H1 (cell line): ENCODE results near the gene OGDHL. TPM values are rescaled to one million over a fixed set of nuclear protein-coding genes. Genes with fewer than 3 reads are reported as not detected.

Source experiments
- CTCF ChIA-PET: fragments of 300-600 bp; sonication (Branson Sonifier 250); formaldehyde crosslinking; loops from one replicate; lab custom pipeline; 2021; ENCODE audit not compliant: partially characterized antibody; lab: Charles Lee
- POLR2A ChIA-PET: fragments of 300-600 bp; sonication (Branson Sonifier 250); formaldehyde crosslinking; loops from one replicate; lab custom pipeline; 2021; ENCODE audit warnings: inconsistent platforms; ENCODE audit not compliant: partially characterized antibody; lab: Charles Lee
- DNase-seq, 2 experiments: peaks; one replicate each; pipeline versions ENCODE4 v3.0.0 to v3.0.0-alpha.2; 2010 to 2022; ENCODE audit warnings: low spot score in 2 of 2, low read depth in 1 of 2, mixed read lengths in 1 of 2
- FAIRE-seq: peaks from 2 replicates; lab custom pipeline; 2011; peaks lifted over from hg19 to GRCh38; lab: Jason Lieb, UNC
- H2AFZ ChIP-seq: 2 replicates; pipeline ENCODE4 v1.8.1; 2012; ENCODE audit warnings: low read length, inconsistent platforms
- H2AK5ac ChIP-seq: 2 replicates; pipeline ENCODE4 v1.6.1; 2013; ENCODE audit warnings: low read depth, low read length
- H2BK120ac ChIP-seq: replicated peaks from 2 replicates; pipeline ENCODE3; 2013; ENCODE audit warnings: low read depth, low read length, inconsistent platforms
- H2BK12ac ChIP-seq: 2 replicates; pipeline ENCODE4 v1.6.1; 2013; ENCODE audit warnings: low read depth, low read length
- H2BK15ac ChIP-seq: 2 replicates; pipeline ENCODE4 v1.6.1; 2013; ENCODE audit warnings: low read length
- H2BK20ac ChIP-seq: 2 replicates; pipeline ENCODE4 v1.6.1; 2013; ENCODE audit warnings: low read length
- H2BK5ac ChIP-seq: 2 replicates; pipeline ENCODE4 v1.6.1; 2013; ENCODE audit warnings: low read depth, low read length
- H3K14ac ChIP-seq: 2 replicates; pipeline ENCODE4 v1.6.1; 2013; ENCODE audit warnings: inconsistent platforms; ENCODE audit not compliant: insufficient read length
- H3K18ac ChIP-seq: 2 replicates; pipeline ENCODE4 v1.6.1; 2013; ENCODE audit warnings: low read length; ENCODE audit errors: extremely low read depth
- H3K23ac ChIP-seq: 2 replicates; pipeline ENCODE4 v1.6.1; 2013; ENCODE audit warnings: inconsistent platforms; ENCODE audit not compliant: insufficient read length
- H3K23me2 ChIP-seq: 2 replicates; pipeline ENCODE4 v1.6.1; 2013; ENCODE audit warnings: low read depth, low read length
- H3K27ac ChIP-seq: 2 replicates; pipeline ENCODE4 v1.6.1; 2011; ENCODE audit warnings: low read depth, low read length, inconsistent platforms
- H3K27me3 ChIP-seq, 4 experiments: replicated peaks in 1 of 4; 1 replicate in 1 of 4; 2 replicates in 3 of 4; pipeline versions ENCODE4 v1.6.1 to v1.8.1; 2011 to 2013; ENCODE audit warnings: low read length in 3 of 4, mild to moderate bottlenecking in 3 of 4, inconsistent platforms in 2 of 4, mixed read lengths in 2 of 4, moderate library complexity in 1 of 4; ENCODE audit not compliant: control insufficient read depth in 3 of 4, insufficient read depth in 3 of 4; ENCODE audit errors: extremely low read depth in 1 of 4
- H3K36me3 ChIP-seq, 4 experiments: 2 replicates each; pipeline versions ENCODE4 v1.6.1 to v1.8.1; 2011 to 2013; ENCODE audit warnings: mild to moderate bottlenecking in 4 of 4, low read length in 3 of 4, moderate library complexity in 2 of 4, control low read depth in 1 of 4, inconsistent platforms in 1 of 4; ENCODE audit not compliant: insufficient read depth in 4 of 4, control insufficient read depth in 2 of 4
- H3K4ac ChIP-seq: replicated peaks from 2 replicates; pipeline ENCODE3; 2013; ENCODE audit warnings: low read length, low read depth, mixed read lengths, inconsistent platforms; ENCODE audit not compliant: insufficient read length
- H3K4me1 ChIP-seq, 4 experiments: replicated peaks in 1 of 4; 1 replicate in 1 of 4; 2 replicates in 3 of 4; pipeline versions ENCODE4 v1.6.1 to v1.8.1; 2011 to 2013; ENCODE audit warnings: low read length in 3 of 4, inconsistent platforms in 2 of 4, mixed read lengths in 1 of 4; ENCODE audit not compliant: insufficient read depth in 4 of 4, control insufficient read depth in 3 of 4
- H3K4me2 ChIP-seq, 2 experiments: 2 replicates each; pipeline versions ENCODE4 v1.6.1 to v1.8.1; 2011 to 2013; ENCODE audit warnings: low read depth in 2 of 2, low read length in 2 of 2, control low read depth in 1 of 2, inconsistent platforms in 1 of 2, mild to moderate bottlenecking in 1 of 2; ENCODE audit not compliant: insufficient read depth in 1 of 2
- H3K4me3 ChIP-seq, 4 experiments: fragments of 200-600, 300-600 bp in 1 of 4; sonication (generic), shearing (Covaris generic), sonication (Bioruptor Twin) in 1 of 4; 2 replicates each; pipeline versions ENCODE4 v1.5.1 to v1.8.1; 2011 to 2016; ENCODE audit warnings: low read length in 4 of 4, low read depth in 3 of 4, control low read depth in 2 of 4, inconsistent platforms in 2 of 4, mild to moderate bottlenecking in 2 of 4, mixed read lengths in 1 of 4, moderate library complexity in 1 of 4; ENCODE audit not compliant: insufficient read depth in 2 of 4; ENCODE audit errors: extremely low read depth in 1 of 4
- H3K56ac ChIP-seq: replicated peaks from 2 replicates; pipeline ENCODE3; 2013; ENCODE audit warnings: low read depth, mild to moderate bottlenecking, mixed read lengths, low read length, inconsistent platforms; ENCODE audit not compliant: insufficient read length
- H3K79me1 ChIP-seq: 2 replicates; pipeline ENCODE4 v1.6.1; 2013; ENCODE audit warnings: low read depth, low read length, control low read depth
- H3K79me2 ChIP-seq, 2 experiments: 2 replicates each; pipeline versions ENCODE4 v1.6.1 to v1.8.1; 2012 to 2013; ENCODE audit warnings: low read length in 2 of 2, mild to moderate bottlenecking in 2 of 2, inconsistent platforms in 1 of 2; ENCODE audit not compliant: insufficient read depth in 2 of 2, control insufficient read depth in 1 of 2
- H3K9ac ChIP-seq, 4 experiments: replicated peaks in 1 of 4; 1 replicate in 1 of 4; 2 replicates in 3 of 4; pipeline versions ENCODE4 v1.6.1 to v1.8.1; 2011 to 2013; ENCODE audit warnings: low read depth in 3 of 4, low read length in 3 of 4, control low read depth in 2 of 4, mild to moderate bottlenecking in 2 of 4, moderate library complexity in 2 of 4, inconsistent platforms in 1 of 4; ENCODE audit errors: extremely low read depth in 1 of 4
- H3K9me3 ChIP-seq, 2 experiments: 2 replicates each; pipeline versions ENCODE4 v1.6.1 to v1.8.1; 2012 to 2013; ENCODE audit warnings: mild to moderate bottlenecking in 2 of 2, moderate library complexity in 2 of 2, control low read depth in 1 of 2, inconsistent platforms in 1 of 2, low read depth in 1 of 2, low read length in 1 of 2, mixed read lengths in 1 of 2; ENCODE audit not compliant: insufficient read depth in 2 of 2
- H4K20me1 ChIP-seq, 2 experiments: replicated peaks in 1 of 2; 2 replicates each; pipeline versions ENCODE3 to v1.8.1; 2011 to 2013; ENCODE audit warnings: inconsistent platforms in 2 of 2, low read length in 2 of 2, mild to moderate bottlenecking in 1 of 2; ENCODE audit not compliant: insufficient read depth in 2 of 2, control insufficient read depth in 1 of 2
- H4K5ac ChIP-seq: 2 replicates; pipeline ENCODE4 v1.6.1; 2013; ENCODE audit warnings: low read length, low read depth, mixed read lengths, inconsistent platforms; ENCODE audit not compliant: insufficient read length
- H4K8ac ChIP-seq: 2 replicates; pipeline ENCODE4 v1.8.0; 2013; ENCODE audit warnings: mild to moderate bottlenecking, moderate library complexity, low read length, inconsistent platforms; ENCODE audit not compliant: insufficient read depth; ENCODE audit errors: extremely low read depth
- H4K91ac ChIP-seq: replicated peaks from 2 replicates; pipeline ENCODE3; 2013; ENCODE audit warnings: low read length, mixed read lengths, inconsistent platforms; ENCODE audit not compliant: insufficient read length
- POLR2AphosphoS5 ChIP-seq: IDR thresholded peaks from 2 replicates; pipeline ENCODE4 v1.6.1; 2011; ENCODE audit warnings: low read depth, low read length
- RAD21 ChIP-seq, 2 experiments: IDR thresholded peaks in 1 of 2; conservative IDR thresholded peaks in 1 of 2; 2 replicates each; pipeline ENCODE4 v1.6.1; 2011; ENCODE audit warnings: low read depth in 2 of 2, low read length in 2 of 2, improper control_type of control experiment in 1 of 2, inconsistent platforms in 1 of 2, mild to moderate bottlenecking in 1 of 2, moderate library complexity in 1 of 2
- WGBS, 2 experiments: shearing (Covaris generic) in 1 of 2; methylation state at CpG; one replicate each; pipeline versions ENCODE4 v1.1.6 to v1.1.7; 2013 to 2015; ENCODE audit warnings: low lambda C conversion rate in 2 of 2, mixed read lengths in 2 of 2, inconsistent platforms in 1 of 2, low coverage in 1 of 2, missing lambda C conversion rate in 1 of 2; ENCODE audit not compliant: insufficient replicate concordance in 2 of 2, insufficient coverage in 1 of 2, insufficient read length in 1 of 2; ENCODE audit errors: extremely low coverage in 1 of 2, missing lambda C conversion rate in 1 of 2; 5-methylcytosine and 5-hydroxymethylcytosine counted together
- polyA plus RNA-seq, 7 experiments: library from polyadenylated mRNA; depleted of rRNA in 3 of 7; stranded (reverse) in 5 of 7; unstranded in 2 of 7; fragments of >200 nt in 5 of 7; fragments of 200-250 nt in 2 of 7; gene quantifications; 1 replicate in 5 of 7; 2 replicates in 1 of 7; 4 replicates in 1 of 7; pipeline versions ENCODE4 v1.2.1 to v1.2.3, GENCODE V29; 2011 to 2013; ENCODE audit warnings: missing spikeins in 2 of 7, mixed read lengths in 2 of 7
- total RNA-seq: library from RNA; stranded (reverse); fragmentation: NEBNext Ultra II Directional; extraction: Animal tissue kit (Norgen Biotek cat#: 25700); gene quantifications from 2 replicates; pipeline ENCODE4 v1.2.1, GENCODE V29; 2021

OGDHL gene
- total and polyA plus RNA-seq, 2 of the 8 experiments (the other 6 are each of a cell fraction or from before 2014, with no cell fraction given): 16.1 to 16.6 TPM

- H4K91ac ChIP-seq: no peak overlapping the region
- H3K4me1 ChIP-seq: no peaks in the 10 kb centered on the region
- H3K23ac ChIP-seq: no peak overlapping the region
- H3K18ac ChIP-seq: no peak overlapping the region
- H2BK120ac ChIP-seq: no peak overlapping the region
- H3K4me3 ChIP-seq: no peak overlapping the region
- no peak for DNase-seq
- no peaks in the 10 kb centered on the region for H3K9me3 ChIP-seq
- no peak overlapping the region for H2BK5ac ChIP-seq
- H3K56ac ChIP-seq: no peak overlapping the region
- ChIA-PET CTCF (interaction anchor here (0.9 kb wide), 1 partner anchor 19 kb away, joined by 3 read pairs; no protein-coding TSS in a partner anchor), POLR2A (no interaction called here)
- TF ChIP-seq RAD21 (IDR thresholded peaks at IDR 0.05 in 1 of 2, conservative IDR thresholded peaks at IDR 0.05 in 1 of 2; ENCODE audit: low read depth in 2 of 2, low read length in 2 of 2): 0 out of 4 replicates have a peak, but pooled peaks of 1 of the 2 experiments have one; percentile 4
- TF ChIP-seq POLR2AphosphoS5: no peak
- H3K27me3 ChIP-seq: no peaks in the 10 kb centered on the region
- H3K36me3 ChIP-seq: no peaks in the 10 kb centered on the region
- no peak overlapping the region for H3K4me2 ChIP-seq
- H3K4ac ChIP-seq: no peak overlapping the region
- no peaks in the 10 kb centered on the region for H4K20me1 ChIP-seq
- no peaks in the 10 kb centered on the region for H3K79me1 ChIP-seq
- H2BK20ac ChIP-seq: no peak overlapping the region
- no peaks in the 10 kb centered on the region for H3K23me2 ChIP-seq
- FAIRE-seq: no peak
- 86% methylated on average over 5 of the region's 5 CpGs; no CpG with 5 or more reads in 1 of the 2 experiments for WGBS, 2 experiments
- H2AK5ac ChIP-seq: no peak overlapping the region
- no peaks in the 10 kb centered on the region for H3K79me2 ChIP-seq
- no peak overlapping the region for H3K27ac ChIP-seq
- H3K14ac ChIP-seq: no peak overlapping the region
- H2AFZ ChIP-seq: no peak overlapping the region; the same call in 1 of the 2 replicates
- no peak overlapping the region for H2BK12ac ChIP-seq
- H4K5ac ChIP-seq: no peak overlapping the region
- H3K9ac ChIP-seq: no peak overlapping the region
- H2BK15ac ChIP-seq: no peak overlapping the region
- H4K8ac ChIP-seq: no peak overlapping the region
Observed at GRCh38 chr10:49791100-49791499, 29.0 kb upstream of the OGDHL start.
